ENCODE results near the gene FAM174C.

FAM174C gene

GRCh38 chr19:1259206-1259875 lies 16.0 kb upstream of the FAM174C start:
- no peak overlapping the region for H3K4me3 ChIP-seq (ENCODE audit: low read depth, low read length)
- TF ChIP-seq CTCF (IDR thresholded peaks at IDR 0.05; ENCODE audit: low read depth, low read length) = no peak
- in situ Hi-C loops (cut with HindIII; ENCODE audit: low sequenced_read_pairs) = no loop called here
- peak; percentile 58 for DNase-seq (ENCODE audit: low read depth, low spot score)

GRCh38 chr19:1259876-1260748 lies 15.2 kb upstream of the FAM174C start:
- no peak for TF ChIP-seq CTCF (IDR thresholded peaks at IDR 0.05; ENCODE audit: low read depth, low read length)
- in situ Hi-C loops (cut with HindIII; ENCODE audit: low sequenced_read_pairs) = no loop called here
- DNase-seq (ENCODE audit: low read depth, low spot score) = no peak

GRCh38 chr19:1260749-1261537 lies 14.4 kb upstream of the FAM174C start:
- TF ChIP-seq CTCF (IDR thresholded peaks at IDR 0.05; ENCODE audit: low read depth, low read length) = no peak
- peak overlapping the region; percentile 54 for H3K4me3 ChIP-seq (ENCODE audit: low read depth, low read length)
- DNase-seq (ENCODE audit: low read depth, low spot score) = peak; percentile 97
- in situ Hi-C loops (cut with HindIII; ENCODE audit: low sequenced_read_pairs) = no loop called here

More at GRCh38 chr19:1259876-1260748, 15.2 kb upstream of the FAM174C start:
- peak overlapping the region; percentile 10 for H3K4me3 ChIP-seq (ENCODE audit: low read depth, low read length)

- no peak for TF ChIP-seq CTCF (IDR thresholded peaks at IDR 0.05; ENCODE audit: low read depth, low read length)
- no peak for DNase-seq (ENCODE audit: low read depth, low spot score)
- in situ Hi-C loops (cut with HindIII; ENCODE audit: low sequenced_read_pairs) = no loop called here
- peak overlapping the region; percentile 54 for H3K4me3 ChIP-seq (ENCODE audit: low read depth, low read length)
Measured at GRCh38 chr19:1261538-1261797, 13.9 kb upstream of the FAM174C start.

- DNase-seq (ENCODE audit: low read depth, low spot score) = peak; percentile 59
- peak overlapping the region; percentile 54 for H3K4me3 ChIP-seq (ENCODE audit: low read depth, low read length)
- in situ Hi-C loops (cut with HindIII; ENCODE audit: low sequenced_read_pairs) = no loop called here
- no peak for TF ChIP-seq CTCF (IDR thresholded peaks at IDR 0.05; ENCODE audit: low read depth, low read length)
Measured at GRCh38 chr19:1261798-1262622, 13.3 kb upstream of the FAM174C start.
